Activated effector memory CD4-positive, alpha-beta T cell treated with anti-CD3 and anti-CD28 coated beads, Interleukin-2, amount 50 U/mL, for 16 hours (primary cell): Measurements from ENCODE around the gene LCAT.
"Not testable (repeated sequence)": the region's sequence is repeated elsewhere in the genome, so short reads cannot be mapped to it uniquely, and the experiment has no call there.

ENCODE experiments used
- DNase-seq: peaks from one replicate; pipeline ENCODE4 v3.0.0-alpha.2; 2020

LCAT gene

GRCh38 chr16:67943619-67944504 is at the start of gene LCAT:
Gene LCAT (minus strand): TSS chr16:67944120. CDS start chr16:67944101, 19 bp downstream.
- DNase-seq, result no peak

GRCh38 chr16:67993207-67994039 is 49.5 kb upstream of the LCAT start:
- peak; percentile 94 for DNase-seq

GRCh38 chr16:67992661-67993206 is 48.8 kb upstream of the LCAT start:
- DNase-seq, result no peak

GRCh38 chr16:67990018-67990386 is 46.1 kb upstream of the LCAT start:
- DNase-seq, result no peak

- no peak for DNase-seq
Observed at GRCh38 chr16:67989322-67990017, 45.5 kb upstream of the LCAT start.

- no peak for DNase-seq
Observed at GRCh38 chr16:67988675-67989074, 44.8 kb upstream of the LCAT start.

- no peak for DNase-seq
Observed at GRCh38 chr16:67987460-67988160, 43.7 kb upstream of the LCAT start.

GRCh38 chr16:67986949-67987348 is 43.0 kb upstream of the LCAT start:
- no peak for DNase-seq

- DNase-seq, result no peak
Observed at GRCh38 chr16:67982011-67982696, 38.2 kb upstream of the LCAT start.

- DNase-seq, result no peak
Observed at GRCh38 chr16:67979955-67980678, 36.2 kb upstream of the LCAT start, which contains the start of gene DPEP3. Gene DPEP3 (minus strand): TSS chr16:67980499. CDS start chr16:67980380, 119 bp downstream.

GRCh38 chr16:67977469-67978227 is 33.7 kb upstream of the LCAT start:
- no peak for DNase-seq

- DNase-seq, result no peak
Observed at GRCh38 chr16:67977005-67977404, 33.1 kb upstream of the LCAT start.

- DNase-seq, result no peak
Observed at GRCh38 chr16:67976205-67976604, 32.3 kb upstream of the LCAT start.

- no peak for DNase-seq
Observed at GRCh38 chr16:67975321-67976105, 31.6 kb upstream of the LCAT start.

- not testable (repeated sequence) for DNase-seq
Observed at GRCh38 chr16:67972285-67972684, 28.4 kb upstream of the LCAT start.

- DNase-seq, result no peak
Observed at GRCh38 chr16:67971111-67971510, 27.2 kb upstream of the LCAT start.

- DNase-seq, result no peak
Observed at GRCh38 chr16:67969254-67970039, 25.5 kb upstream of the LCAT start.
